Body of pancreas (tissue), 4 donors: Measurements from ENCODE around the gene OR4D1.

Experiments
- CTCF ChIP-seq, 7 experiments: fragments of 450-650 bp in 4 of 7; fragments of 200-600 bp in 3 of 7; sonication (generic) in 3 of 7; IDR thresholded peaks; one replicate each; pipeline ENCODE4 v1.5.1; 2016 to 2019; ENCODE audit warnings: antibody characterized with exemption in 7 of 7
- POLR2A ChIP-seq, 3 donors: fragments of 450-650 bp; IDR thresholded peaks; one replicate each; pipeline ENCODE4 v1.6.1; 2016; ENCODE audit warnings: antibody characterized with exemption in 3 of 3, mild to moderate bottlenecking in 2 of 3

DNA sequence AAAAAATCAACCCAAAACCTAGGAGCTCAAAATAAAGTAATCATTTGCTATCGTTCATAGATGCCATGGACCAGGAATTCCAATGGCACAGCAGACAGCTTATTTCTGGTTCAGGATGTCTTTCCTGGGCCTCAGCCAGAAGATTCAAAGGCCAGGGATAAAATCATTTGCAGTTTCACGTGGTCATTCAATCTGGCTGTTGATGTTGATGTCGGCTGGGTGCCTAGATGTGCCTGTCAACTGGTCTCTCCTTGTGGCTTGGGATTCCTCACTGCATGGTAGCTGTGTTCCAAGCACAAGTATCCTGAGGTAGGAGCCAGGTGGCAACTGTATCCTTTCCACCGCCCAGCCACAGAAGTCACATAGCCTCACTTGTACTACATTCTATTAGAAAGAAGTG lies 33.6 kb downstream of the OR4D1 start:
- TF ChIP-seq CTCF (IDR thresholded peaks at IDR 0.05) (no peak), POLR2A (IDR thresholded peaks at IDR 0.05) (no peak)
